ENCODE results near the gene ADCY2.

The ADCY2 gene

GRCh38 chr5:7410936-7411511 lies 15.1 kb downstream of the ADCY2 start:
- no peak overlapping the region for H3K4me3 ChIP-seq (ENCODE audit: low read depth, low read length)
- no peak for TF ChIP-seq CTCF (IDR thresholded peaks at IDR 0.05; ENCODE audit: borderline replicate concordance, insufficient read depth, low read depth, low read length)

- TF ChIP-seq CTCF (IDR thresholded peaks at IDR 0.05; ENCODE audit: borderline replicate concordance, insufficient read depth, low read depth, low read length) = no peak
- no peak overlapping the region for H3K4me3 ChIP-seq (ENCODE audit: low read depth, low read length)
Measured at GRCh38 chr5:7412409-7412808, 16.5 kb downstream of the ADCY2 start.

GRCh38 chr5:7415123-7415522 lies 19.2 kb downstream of the ADCY2 start:
- H3K4me3 ChIP-seq (ENCODE audit: low read depth, low read length) = no peak overlapping the region
- no peak for TF ChIP-seq CTCF (IDR thresholded peaks at IDR 0.05; ENCODE audit: borderline replicate concordance, insufficient read depth, low read depth, low read length)

- no peak overlapping the region for H3K4me3 ChIP-seq (ENCODE audit: low read depth, low read length)
- no peak for TF ChIP-seq CTCF (IDR thresholded peaks at IDR 0.05; ENCODE audit: borderline replicate concordance, insufficient read depth, low read depth, low read length)
Measured at GRCh38 chr5:7415587-7416535, 19.9 kb downstream of the ADCY2 start.

GRCh38 chr5:7418276-7418675 lies 22.3 kb downstream of the ADCY2 start:
- no peak overlapping the region for H3K4me3 ChIP-seq (ENCODE audit: low read depth, low read length)
- no peak for TF ChIP-seq CTCF (IDR thresholded peaks at IDR 0.05; ENCODE audit: borderline replicate concordance, insufficient read depth, low read depth, low read length)

- TF ChIP-seq CTCF (IDR thresholded peaks at IDR 0.05; ENCODE audit: borderline replicate concordance, insufficient read depth, low read depth, low read length) = no peak
- H3K4me3 ChIP-seq (ENCODE audit: low read depth, low read length) = no peak overlapping the region
Measured at GRCh38 chr5:7419367-7419766, 23.4 kb downstream of the ADCY2 start.

- no peak overlapping the region for H3K4me3 ChIP-seq (ENCODE audit: low read depth, low read length)
- TF ChIP-seq CTCF (IDR thresholded peaks at IDR 0.05; ENCODE audit: borderline replicate concordance, insufficient read depth, low read depth, low read length) = no peak
Measured at GRCh38 chr5:7419846-7420245, 23.9 kb downstream of the ADCY2 start.
